GM12872 (cell line): ENCODE results near the gene ADARB2.

ENCODE experiments used
- CTCF ChIP-seq: IDR thresholded peaks from 3 replicates; pipeline ENCODE4 v1.5.1; 2011; ENCODE audit warnings: low read depth, mild to moderate bottlenecking, low read length, moderate library complexity; ENCODE audit not compliant: insufficient read depth

Gene ADARB2

DNA sequence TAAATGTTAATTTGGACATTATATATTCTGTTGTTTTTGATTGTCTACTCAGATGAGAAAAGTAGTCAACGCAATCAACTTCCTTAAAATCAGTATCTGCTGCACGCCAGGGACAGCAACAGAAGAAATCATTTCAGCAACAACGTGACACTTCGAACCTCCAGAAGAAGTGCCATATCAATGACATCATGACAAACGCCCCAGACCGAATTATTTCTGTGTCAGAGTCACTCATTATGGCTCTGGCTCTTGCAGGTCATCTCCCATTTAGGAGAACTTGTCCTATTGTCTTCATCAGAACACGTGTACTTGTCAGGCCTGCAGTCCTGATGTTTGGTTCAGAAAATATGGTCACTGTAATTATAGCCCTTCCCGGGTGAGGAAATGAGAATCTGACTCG is 276.3 kb downstream of the ADARB2 start:
- no peak for TF ChIP-seq CTCF

DNA sequence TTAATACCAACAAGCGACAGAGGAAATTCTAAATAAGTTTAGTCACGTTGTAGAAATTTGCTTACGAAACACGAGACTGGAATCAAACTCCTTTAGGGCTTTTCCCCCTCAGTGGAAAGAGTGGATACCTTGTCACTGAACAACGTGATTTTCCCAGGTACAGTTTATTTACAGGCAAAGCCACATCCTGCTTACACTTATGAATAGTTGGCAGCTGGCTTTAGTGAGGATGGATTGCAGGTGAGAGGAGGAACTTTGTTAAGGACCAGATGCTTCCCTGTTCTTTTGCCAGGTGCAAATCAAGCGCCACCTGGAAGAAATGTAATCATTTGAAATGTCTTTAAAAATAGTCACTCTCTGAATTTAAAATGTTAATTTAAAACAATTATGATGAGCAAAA is 282.4 kb downstream of the ADARB2 start:
- no peak for TF ChIP-seq CTCF

DNA sequence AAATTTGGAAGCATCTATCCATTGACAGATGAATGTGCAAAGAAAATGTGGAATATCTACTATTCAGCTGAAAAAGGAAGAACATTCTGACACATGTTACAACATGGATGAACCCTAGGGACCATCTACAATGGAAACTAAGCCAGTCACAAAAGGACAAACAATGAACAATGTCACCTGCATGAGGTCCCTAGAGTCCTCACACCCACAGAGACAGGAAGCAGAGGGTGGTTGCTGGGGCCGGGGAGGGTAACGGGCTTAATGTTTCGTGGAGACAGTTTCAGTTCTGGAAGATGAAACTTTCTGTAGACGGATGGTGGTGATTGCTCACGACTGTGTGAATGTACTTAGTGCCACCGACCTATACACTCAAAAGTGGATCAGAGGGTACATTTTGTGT is 282.9 kb downstream of the ADARB2 start:
- TF ChIP-seq CTCF = no peak

DNA sequence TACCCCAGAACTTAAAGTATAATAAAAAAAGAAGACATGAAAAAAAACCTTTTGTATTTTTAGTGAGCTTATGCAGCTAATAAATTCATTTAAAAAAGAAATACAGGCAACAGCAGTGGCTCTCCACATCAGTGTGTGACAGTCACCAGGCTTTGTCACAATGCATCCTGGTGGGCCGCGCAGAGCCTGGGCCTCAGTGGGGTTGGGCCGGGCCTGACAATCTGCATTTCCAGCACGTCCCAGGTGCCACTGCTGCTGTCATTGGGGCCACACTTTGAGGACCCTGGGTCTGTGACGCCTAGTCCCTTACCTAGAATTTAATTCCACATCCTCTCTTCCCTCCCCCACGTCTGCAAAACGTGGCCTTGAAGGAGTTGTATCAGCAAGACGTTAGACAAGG is 284.5 kb downstream of the ADARB2 start:
- no peak for TF ChIP-seq CTCF

- no peak for TF ChIP-seq CTCF
These were observed 285.4 kb downstream of the ADARB2 start for GRCh38 chr10:1451941-1452340.

- no peak for TF ChIP-seq CTCF
These were observed 285.9 kb downstream of the ADARB2 start for GRCh38 chr10:1451362-1451888.

DNA sequence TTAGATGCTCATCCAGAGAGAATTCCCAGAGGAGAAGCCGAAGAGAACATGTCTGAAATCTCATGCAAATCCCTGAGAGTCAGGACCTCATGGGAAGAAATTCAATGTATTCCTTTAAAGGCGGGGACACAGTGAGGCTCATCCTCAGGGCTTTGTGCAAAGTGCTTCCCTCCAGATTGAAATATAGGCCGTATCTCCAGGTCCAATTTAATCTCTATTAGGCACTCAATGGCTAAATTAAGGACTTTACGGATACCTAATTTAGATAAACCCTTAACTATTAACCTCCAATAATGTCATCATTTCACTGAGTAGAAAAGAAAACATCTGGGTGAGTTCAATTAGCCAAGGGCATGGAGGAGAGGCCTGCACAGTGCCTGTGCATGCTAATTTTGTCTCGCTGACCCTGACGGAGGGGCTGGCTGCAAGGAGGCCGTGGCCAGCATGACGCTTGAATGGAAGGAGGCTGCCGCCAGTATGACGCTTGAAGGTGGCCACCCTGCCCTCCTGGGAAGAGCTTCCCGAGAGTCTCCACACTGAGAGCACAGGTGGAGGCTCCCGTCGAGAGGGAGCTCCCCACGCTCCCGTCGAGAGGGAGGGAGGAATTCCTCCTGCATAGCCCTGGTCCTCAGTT is 287.6 kb downstream of the ADARB2 start:
- TF ChIP-seq CTCF = no peak
